SK-N-SH treated with all-trans-retinoic acid at 6 μM for 48 hours (cell line): ENCODE results near the gene PNMA1.
A peak's percentile ranks its signal among the peaks of the same experiment; 100 is the strongest.

ENCODE experiments used
- ATAC-seq: fragments of 200-7000 bp; cut with Tn5 transposase; 3 replicates; pipeline ENCODE4 v1.9.1; 2020; ENCODE audit warnings: mild to moderate bottlenecking, moderate library complexity
- BACH2 ChIP-seq: fragments of 250-450 bp; sonication (Bioruptor Pico); IDR thresholded peaks from 2 replicates; pipeline ENCODE4 v1.9.0; 2021; ENCODE audit warnings: mild to moderate bottlenecking, borderline replicate concordance
- CREB5 ChIP-seq: fragments of 250-450 bp; sonication (Bioruptor Pico); IDR thresholded peaks from 2 replicates; pipeline ENCODE4 v1.5.1; 2020; ENCODE audit warnings: low read depth, mild to moderate bottlenecking, moderate library complexity
- CSDC2 ChIP-seq: fragments of 250-450 bp; sonication (Bioruptor Pico); IDR thresholded peaks from 2 replicates; pipeline ENCODE4 v1.5.0; 2020; ENCODE audit warnings: mild to moderate bottlenecking, moderate library complexity
- CSRNP3 ChIP-seq: fragments of 250-450 bp; sonication (Bioruptor Pico); IDR thresholded peaks from 2 replicates; pipeline ENCODE4 v1.5.1; 2021; ENCODE audit warnings: mild to moderate bottlenecking, moderate library complexity
- ESRRG ChIP-seq: fragments of 250-450 bp; sonication (Bioruptor Pico); IDR thresholded peaks from 2 replicates; pipeline ENCODE4 v1.6.1; 2021; ENCODE audit warnings: mild to moderate bottlenecking
- GLIS3 ChIP-seq: fragments of 250-450 bp; sonication (Bioruptor Pico); IDR thresholded peaks from 2 replicates; pipeline ENCODE4 v1.5.0; 2020; ENCODE audit warnings: mild to moderate bottlenecking, moderate library complexity
- ISL1 ChIP-seq: fragments of 250-450 bp; sonication (Bioruptor Pico); IDR thresholded peaks from 2 replicates; pipeline ENCODE4 v2.1.2; 2022; ENCODE audit warnings: mild to moderate bottlenecking, moderate library complexity
- OSR1 ChIP-seq: fragments of 250-450 bp; sonication (Bioruptor Pico); IDR thresholded peaks from 2 replicates; pipeline ENCODE4 v1.8.0; 2022; ENCODE audit warnings: moderate library complexity, mild to moderate bottlenecking, inconsistent platforms
- PATZ1 ChIP-seq: fragments of 250-450 bp; sonication (Bioruptor Pico); IDR thresholded peaks from 2 replicates; pipeline ENCODE4 v1.8.0; 2020; ENCODE audit warnings: mild to moderate bottlenecking, moderate library complexity, borderline replicate concordance
- PPARA ChIP-seq: fragments of 250-450 bp; sonication (Bioruptor Pico); IDR thresholded peaks from 2 replicates; pipeline ENCODE4 v1.5.0; 2020; ENCODE audit warnings: mild to moderate bottlenecking, borderline replicate concordance
- RARB ChIP-seq: fragments of 250-450 bp; sonication (Bioruptor Pico); IDR thresholded peaks from 2 replicates; pipeline ENCODE4 v1.8.0; 2021; ENCODE audit warnings: mild to moderate bottlenecking, moderate library complexity
- SNAI2 ChIP-seq: fragments of 250-450 bp; sonication (Bioruptor Pico); IDR thresholded peaks from 2 replicates; pipeline ENCODE4 v1.5.0; 2020; ENCODE audit warnings: mild to moderate bottlenecking, moderate library complexity
- TOX ChIP-seq: fragments of 250-450 bp; sonication (Bioruptor Pico); IDR thresholded peaks from 2 replicates; pipeline ENCODE4 v1.8.0; 2021; ENCODE audit warnings: mild to moderate bottlenecking, moderate library complexity, borderline replicate concordance
- ZC3H10 ChIP-seq: fragments of 250-450 bp; sonication (Bioruptor Pico); IDR thresholded peaks from 2 replicates; pipeline ENCODE4 v1.5.1; 2021; ENCODE audit warnings: mild to moderate bottlenecking, moderate library complexity
- ZFP30 ChIP-seq: fragments of 450-650 bp; formaldehyde crosslinking; IDR thresholded peaks from 2 replicates; pipeline ENCODE4 v1.5.0; 2022; ENCODE audit warnings: mild to moderate bottlenecking, moderate library complexity
- ZNF565 ChIP-seq: fragments of 450-650 bp; formaldehyde crosslinking; conservative IDR thresholded peaks from 2 replicates; pipeline ENCODE4 v1.5.0; 2020; ENCODE audit warnings: low read depth, mild to moderate bottlenecking, moderate library complexity
- ZNF8 ChIP-seq: fragments of 450-650 bp; formaldehyde crosslinking; IDR thresholded peaks from 2 replicates; pipeline ENCODE4 v1.5.0; 2020; ENCODE audit warnings: mild to moderate bottlenecking, moderate library complexity
- TF ChIP-seq, protein P1 (sequence below): fragments of 250-450 bp; sonication (Bioruptor Pico); IDR thresholded peaks from 2 replicates; pipeline ENCODE4 v1.5.0; 2020; ENCODE audit warnings: mild to moderate bottlenecking, moderate library complexity
- TF ChIP-seq, protein P2 (sequence below): fragments of 250-450 bp; sonication (Bioruptor Pico); IDR thresholded peaks from 2 replicates; pipeline ENCODE4 v1.8.0; 2021; ENCODE audit warnings: low read depth, mild to moderate bottlenecking, moderate library complexity, borderline replicate concordance

Gene PNMA1

DNA sequence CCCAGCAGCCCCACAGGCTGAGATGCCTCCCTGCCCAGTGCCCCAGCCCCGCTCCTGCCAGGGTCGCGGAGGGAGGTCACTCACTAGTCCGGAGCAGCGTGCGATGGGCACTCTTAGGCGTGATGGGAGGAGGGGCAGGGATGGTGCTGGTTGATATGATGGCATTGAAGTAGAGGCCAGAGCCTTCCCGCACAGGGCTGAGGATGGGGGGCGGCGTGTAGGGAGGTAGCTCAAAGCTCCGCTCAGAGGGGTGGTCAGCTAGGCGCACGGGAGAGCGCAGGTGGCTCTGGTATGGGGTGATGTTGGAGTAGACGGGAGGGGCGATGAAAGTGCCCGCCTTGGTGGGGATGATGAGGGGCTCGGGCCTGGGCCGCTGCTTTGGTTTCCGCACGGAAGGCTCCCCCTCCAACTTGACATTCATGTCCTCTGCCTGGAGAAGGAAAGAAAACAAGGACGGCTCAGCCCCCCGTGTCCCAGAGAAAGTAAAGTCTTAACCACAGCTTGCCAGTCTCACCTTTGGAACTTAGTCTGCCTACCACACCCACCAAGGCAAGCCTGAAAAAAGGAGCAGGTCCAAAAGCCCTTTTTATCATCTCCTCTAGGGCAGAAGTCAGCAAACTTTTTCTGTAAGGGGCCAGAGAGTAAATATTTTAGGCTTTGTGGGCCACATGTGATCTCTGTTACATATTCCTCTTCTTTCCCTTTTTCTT, 15.5 kb upstream of the PNMA1 start:
- TF ChIP-seq, protein P1, sequence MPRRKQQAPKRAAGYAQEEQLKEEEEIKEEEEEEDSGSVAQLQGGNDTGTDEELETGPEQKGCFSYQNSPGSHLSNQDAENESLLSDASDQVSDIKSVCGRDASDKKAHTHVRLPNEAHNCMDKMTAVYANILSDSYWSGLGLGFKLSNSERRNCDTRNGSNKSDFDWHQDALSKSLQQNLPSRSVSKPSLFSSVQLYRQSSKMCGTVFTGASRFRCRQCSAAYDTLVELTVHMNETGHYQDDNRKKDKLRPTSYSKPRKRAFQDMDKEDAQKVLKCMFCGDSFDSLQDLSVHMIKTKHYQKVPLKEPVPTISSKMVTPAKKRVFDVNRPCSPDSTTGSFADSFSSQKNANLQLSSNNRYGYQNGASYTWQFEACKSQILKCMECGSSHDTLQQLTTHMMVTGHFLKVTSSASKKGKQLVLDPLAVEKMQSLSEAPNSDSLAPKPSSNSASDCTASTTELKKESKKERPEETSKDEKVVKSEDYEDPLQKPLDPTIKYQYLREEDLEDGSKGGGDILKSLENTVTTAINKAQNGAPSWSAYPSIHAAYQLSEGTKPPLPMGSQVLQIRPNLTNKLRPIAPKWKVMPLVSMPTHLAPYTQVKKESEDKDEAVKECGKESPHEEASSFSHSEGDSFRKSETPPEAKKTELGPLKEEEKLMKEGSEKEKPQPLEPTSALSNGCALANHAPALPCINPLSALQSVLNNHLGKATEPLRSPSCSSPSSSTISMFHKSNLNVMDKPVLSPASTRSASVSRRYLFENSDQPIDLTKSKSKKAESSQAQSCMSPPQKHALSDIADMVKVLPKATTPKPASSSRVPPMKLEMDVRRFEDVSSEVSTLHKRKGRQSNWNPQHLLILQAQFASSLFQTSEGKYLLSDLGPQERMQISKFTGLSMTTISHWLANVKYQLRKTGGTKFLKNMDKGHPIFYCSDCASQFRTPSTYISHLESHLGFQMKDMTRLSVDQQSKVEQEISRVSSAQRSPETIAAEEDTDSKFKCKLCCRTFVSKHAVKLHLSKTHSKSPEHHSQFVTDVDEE, result no peak
- TF ChIP-seq SNAI2 (CRISPR knock-in tag), result no peak
- no peak for TF ChIP-seq PPARA
- TF ChIP-seq PATZ1 (CRISPR knock-in tag), result no peak
- TF ChIP-seq CREB5 (CRISPR knock-in tag), result no peak
- no peak for TF ChIP-seq ZFP30 (CRISPR knock-in tag)
- TF ChIP-seq OSR1 (CRISPR knock-in tag), result no peak
- TF ChIP-seq ZC3H10 (CRISPR knock-in tag), result no peak
- TF ChIP-seq GLIS3 (CRISPR knock-in tag), result no peak
- TF ChIP-seq, protein P2, sequence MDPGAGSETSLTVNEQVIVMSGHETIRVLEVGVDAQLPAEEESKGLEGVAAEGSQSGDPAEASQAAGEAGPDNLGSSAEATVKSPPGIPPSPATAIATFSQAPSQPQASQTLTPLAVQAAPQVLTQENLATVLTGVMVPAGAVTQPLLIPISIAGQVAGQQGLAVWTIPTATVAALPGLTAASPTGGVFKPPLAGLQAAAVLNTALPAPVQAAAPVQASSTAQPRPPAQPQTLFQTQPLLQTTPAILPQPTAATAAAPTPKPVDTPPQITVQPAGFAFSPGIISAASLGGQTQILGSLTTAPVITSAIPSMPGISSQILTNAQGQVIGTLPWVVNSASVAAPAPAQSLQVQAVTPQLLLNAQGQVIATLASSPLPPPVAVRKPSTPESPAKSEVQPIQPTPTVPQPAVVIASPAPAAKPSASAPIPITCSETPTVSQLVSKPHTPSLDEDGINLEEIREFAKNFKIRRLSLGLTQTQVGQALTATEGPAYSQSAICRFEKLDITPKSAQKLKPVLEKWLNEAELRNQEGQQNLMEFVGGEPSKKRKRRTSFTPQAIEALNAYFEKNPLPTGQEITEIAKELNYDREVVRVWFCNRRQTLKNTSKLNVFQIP (CRISPR knock-in tag), result no peak
- TF ChIP-seq RARB (CRISPR knock-in tag), result no peak
- TF ChIP-seq TOX (CRISPR knock-in tag), result no peak
- no peak for TF ChIP-seq BACH2 (CRISPR knock-in tag)
- TF ChIP-seq CSDC2 (CRISPR knock-in tag), result no peak
- no peak for TF ChIP-seq ESRRG (CRISPR knock-in tag)
- TF ChIP-seq ISL1, result no peak
- TF ChIP-seq ZNF8 (CRISPR knock-in tag), result no peak
- TF ChIP-seq, all 23 proteins: peak for 0
- ATAC-seq, result no peak

GRCh38 chr14:73728717-73729330, 14.6 kb upstream of the PNMA1 start:
- TF ChIP-seq GLIS3 (CRISPR knock-in tag), result no peak
- no peak for TF ChIP-seq CSRNP3 (CRISPR knock-in tag)
- TF ChIP-seq CREB5 (CRISPR knock-in tag), result no peak
- TF ChIP-seq SNAI2 (CRISPR knock-in tag), result no peak
- TF ChIP-seq TOX (CRISPR knock-in tag), result no peak
- no peak for TF ChIP-seq ZNF565 (CRISPR knock-in tag)
- no peak for TF ChIP-seq ZFP30 (CRISPR knock-in tag)
- TF ChIP-seq ISL1, result no peak
- no peak for TF ChIP-seq ZNF8 (CRISPR knock-in tag)
- no peak for TF ChIP-seq ZC3H10 (CRISPR knock-in tag)
- TF ChIP-seq RARB (CRISPR knock-in tag), result no peak
- peak; percentile 78 for ATAC-seq
